Adipocyte (in vitro differentiated cells): ENCODE data around the gene RBM26.

ENCODE experiments used
- DNase-seq: peaks from one replicate; pipeline ENCODE4 v3.0.0-alpha.2; 2015; ENCODE audit warnings: low read depth
- H3K27me3 ChIP-seq: replicated peaks from 2 replicates; pipeline ENCODE4 v1.7.0; 2013; ENCODE audit warnings: mild to moderate bottlenecking, low read length, moderate library complexity; ENCODE audit not compliant: control insufficient read depth, insufficient read depth
- H3K36me3 ChIP-seq: 2 replicates; pipeline ENCODE4 v1.7.0; 2013; ENCODE audit warnings: low read length, mild to moderate bottlenecking, moderate library complexity; ENCODE audit not compliant: control insufficient read depth, insufficient read depth, severe bottlenecking
- H3K4me1 ChIP-seq: 2 replicates; pipeline ENCODE4 v1.7.0; 2013; ENCODE audit warnings: mild to moderate bottlenecking, low read length, moderate library complexity; ENCODE audit not compliant: control insufficient read depth, insufficient read depth
- H3K4me3 ChIP-seq: 2 replicates; pipeline ENCODE4 v1.7.0; 2013; ENCODE audit warnings: mild to moderate bottlenecking, low read length, moderate library complexity
- H3K9ac ChIP-seq: 2 replicates; pipeline ENCODE4 v1.7.0; 2013; ENCODE audit warnings: mild to moderate bottlenecking, low read length, moderate library complexity
- H3K9me3 ChIP-seq: 2 replicates; pipeline ENCODE4 v1.7.0; 2013; ENCODE audit warnings: mild to moderate bottlenecking, low read length, moderate library complexity; ENCODE audit not compliant: control insufficient read depth

Gene RBM26

DNA sequence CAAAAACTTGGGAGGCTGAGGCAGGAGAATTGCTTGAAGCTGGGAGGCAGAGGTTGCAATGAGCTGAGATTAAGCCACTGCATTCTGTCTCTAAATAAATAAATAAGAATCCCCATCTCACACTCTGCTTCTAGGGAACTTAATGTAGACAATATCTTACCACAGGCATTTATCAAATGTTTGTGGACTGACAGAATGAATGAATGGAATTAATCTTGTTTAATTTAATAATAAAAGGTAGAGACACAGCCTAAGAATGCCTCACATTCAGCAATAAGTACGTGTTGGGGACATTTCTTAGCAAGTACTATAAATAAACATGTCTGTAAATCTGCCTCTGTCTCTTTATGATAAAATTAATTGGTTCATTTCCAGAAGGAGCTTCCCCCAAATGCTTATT lies 36.2 kb upstream of the RBM26 start:
- DNase-seq, result no peak
- Histone ChIP-seq H3K36me3 (no peaks in the 10 kb centered on the region), H3K27me3 (no peaks in the 10 kb centered on the region), H3K4me1 (no peaks in the 10 kb centered on the region), H3K9ac (no peak overlapping the region), H3K4me3 (no peak overlapping the region), H3K9me3 (no peaks in the 10 kb centered on the region)

DNA sequence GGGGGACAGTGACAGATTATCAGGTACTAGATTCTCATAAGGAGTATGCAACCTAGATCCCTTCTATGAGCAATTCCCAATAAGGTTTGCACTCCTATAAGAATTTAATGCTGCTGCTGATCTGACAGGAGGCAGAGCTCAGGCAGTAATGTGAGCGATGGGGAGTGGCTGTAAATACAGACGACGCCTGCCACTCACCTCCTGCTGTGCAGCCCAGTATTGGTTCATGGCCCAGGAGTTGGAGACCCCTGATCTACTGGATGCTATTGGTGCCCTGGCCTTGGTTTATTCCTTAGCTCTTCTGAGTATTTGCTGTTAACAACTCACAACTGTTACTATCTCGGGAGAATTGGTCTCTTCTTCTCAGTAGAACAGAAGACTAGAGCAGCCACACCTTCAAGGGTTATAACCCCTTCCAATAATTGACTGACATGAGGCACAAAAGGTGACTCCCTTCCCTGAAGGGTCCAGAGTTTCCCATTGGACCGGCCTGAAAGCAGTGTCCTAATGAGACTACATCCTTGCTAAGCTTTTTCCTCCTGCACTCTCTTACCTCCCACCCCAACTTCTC lies 35.0 kb upstream of the RBM26 start:
- no peaks in the 10 kb centered on the region for H3K9me3 ChIP-seq
- no peaks in the 10 kb centered on the region for H3K4me1 ChIP-seq
- DNase-seq, result no peak
- no peaks in the 10 kb centered on the region for H3K27me3 ChIP-seq
- no peak overlapping the region for H3K4me3 ChIP-seq
- no peaks in the 10 kb centered on the region for H3K36me3 ChIP-seq
- no peak overlapping the region for H3K9ac ChIP-seq

DNA sequence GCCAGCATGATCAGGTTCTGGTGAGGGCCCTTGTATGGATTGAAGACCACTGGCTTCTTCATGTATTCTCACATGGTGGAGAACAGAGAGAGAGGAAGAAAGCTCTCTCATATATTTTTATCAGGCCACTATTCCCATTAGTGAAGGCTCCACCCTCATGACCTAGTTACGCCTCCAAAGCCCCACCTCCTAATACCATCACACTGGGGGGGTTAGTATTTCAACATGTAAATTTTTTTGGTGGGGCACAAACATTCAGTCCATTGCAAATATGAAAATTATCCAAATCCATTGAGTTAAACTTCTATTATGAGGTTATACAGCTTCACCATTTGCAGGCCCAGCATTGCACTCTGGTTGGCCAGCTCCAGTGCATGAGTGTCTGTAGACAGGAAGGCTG lies 33.2 kb upstream of the RBM26 start:
- no peaks in the 10 kb centered on the region for H3K9me3 ChIP-seq
- no peaks in the 10 kb centered on the region for H3K36me3 ChIP-seq
- no peaks in the 10 kb centered on the region for H3K27me3 ChIP-seq
- no peak overlapping the region for H3K9ac ChIP-seq
- H3K4me3 ChIP-seq, result no peak overlapping the region
- peaks cover 14% of the 10 kb centered on the region for H3K4me1 ChIP-seq
- DNase-seq, result no peak

- no peak overlapping the region for H3K4me3 ChIP-seq
- DNase-seq, result peak; percentile 39
- H3K36me3 ChIP-seq, result no peaks in the 10 kb centered on the region
- no peaks in the 10 kb centered on the region for H3K9me3 ChIP-seq
- no peak overlapping the region for H3K9ac ChIP-seq
- no peaks in the 10 kb centered on the region for H3K27me3 ChIP-seq
- peaks cover 24% of the 10 kb centered on the region for H3K4me1 ChIP-seq
These were observed 29.5 kb upstream of the RBM26 start for GRCh38 chr13:79435561-79435990.

GRCh38 chr13:79434556-79434955 lies 28.5 kb upstream of the RBM26 start:
- Histone ChIP-seq H3K9ac (no peak overlapping the region), H3K4me1 (peaks cover 24% of the 10 kb centered on the region), H3K36me3 (no peaks in the 10 kb centered on the region), H3K9me3 (no peaks in the 10 kb centered on the region), H3K4me3 (no peak overlapping the region), H3K27me3 (no peaks in the 10 kb centered on the region)
- peak; percentile 19 for DNase-seq

- DNase-seq, result no peak
- Histone ChIP-seq H3K27me3 (no peaks in the 10 kb centered on the region), H3K4me3 (no peak overlapping the region), H3K36me3 (no peaks in the 10 kb centered on the region), H3K9me3 (no peaks in the 10 kb centered on the region), H3K9ac (no peak overlapping the region), H3K4me1 (peaks cover 24% of the 10 kb centered on the region)
These were observed 26.9 kb upstream of the RBM26 start for GRCh38 chr13:79432992-79433391.

DNA sequence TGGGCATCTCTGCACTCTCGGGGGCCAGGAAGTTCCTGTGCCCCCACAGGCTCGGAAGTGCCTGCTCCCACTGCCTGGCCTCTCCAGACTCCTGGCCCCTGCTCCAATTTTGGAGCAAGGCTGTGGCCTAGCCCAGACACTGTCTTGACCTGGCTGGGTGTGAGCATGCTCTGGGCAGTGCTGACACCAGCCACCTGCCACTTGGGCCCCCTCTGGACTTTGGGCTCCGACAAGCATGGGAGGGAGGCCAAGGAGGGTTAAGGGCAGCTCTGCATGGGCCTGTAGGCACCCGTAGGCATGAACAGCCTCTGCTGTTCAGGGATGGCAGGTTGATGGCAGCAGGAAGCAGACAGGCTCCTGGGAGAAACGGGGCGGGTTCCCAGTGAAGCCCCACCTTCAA lies 26.0 kb upstream of the RBM26 start:
- H3K4me3 ChIP-seq, result no peak overlapping the region
- H3K36me3 ChIP-seq, result no peaks in the 10 kb centered on the region
- H3K9ac ChIP-seq, result no peak overlapping the region
- DNase-seq, result no peak
- H3K4me1 ChIP-seq, result peaks cover 24% of the 10 kb centered on the region
- H3K9me3 ChIP-seq, result no peaks in the 10 kb centered on the region
- no peaks in the 10 kb centered on the region for H3K27me3 ChIP-seq

DNA sequence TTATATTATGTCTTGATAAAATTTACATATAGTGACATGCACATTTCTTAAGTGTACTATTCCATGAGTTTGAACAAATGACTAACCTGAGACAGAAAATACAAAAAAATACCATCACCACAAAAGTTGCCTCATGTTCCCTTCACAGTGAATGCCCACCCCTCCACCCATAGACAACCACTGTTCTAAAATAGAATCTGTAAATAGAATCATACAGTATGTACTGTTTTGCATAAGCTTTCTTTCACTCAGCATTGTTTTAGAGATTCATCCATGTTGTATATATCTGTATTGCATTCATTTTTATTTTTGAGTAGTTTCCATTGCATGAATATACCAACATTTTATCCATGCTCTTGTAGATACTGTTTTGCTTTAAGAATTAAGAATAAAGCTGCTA lies 23.3 kb upstream of the RBM26 start:
- no peak for DNase-seq
- Histone ChIP-seq H3K9me3 (no peaks in the 10 kb centered on the region), H3K36me3 (no peaks in the 10 kb centered on the region), H3K27me3 (no peaks in the 10 kb centered on the region), H3K9ac (no peak overlapping the region), H3K4me1 (peaks cover 10% of the 10 kb centered on the region), H3K4me3 (no peak overlapping the region)

GRCh38 chr13:79427883-79428282 lies 21.8 kb upstream of the RBM26 start:
- Histone ChIP-seq H3K27me3 (no peaks in the 10 kb centered on the region), H3K36me3 (no peaks in the 10 kb centered on the region)
- no peak for DNase-seq

DNA sequence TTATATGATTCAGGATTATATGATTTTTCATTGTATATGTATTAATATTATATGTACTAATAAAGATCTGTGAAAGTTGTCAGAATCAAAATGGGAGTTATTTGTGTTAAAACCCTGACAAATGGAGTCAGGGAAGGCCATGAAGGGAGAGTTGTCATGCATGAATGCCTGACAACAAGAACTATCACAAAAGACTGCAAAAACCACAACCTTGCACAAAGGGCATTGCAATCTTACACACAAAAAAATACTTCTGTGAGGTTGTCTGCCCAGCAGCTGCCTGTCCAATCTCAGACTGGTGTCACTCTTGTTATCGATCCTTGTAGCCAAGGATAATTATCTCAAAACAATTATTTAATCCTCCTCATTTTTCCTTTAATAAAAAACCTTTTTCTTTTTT lies 21.2 kb upstream of the RBM26 start:
- H3K36me3 ChIP-seq, result no peaks in the 10 kb centered on the region
- H3K9me3 ChIP-seq, result no peaks in the 10 kb centered on the region
- no peak for DNase-seq
- H3K4me1 ChIP-seq, result no peaks in the 10 kb centered on the region
- no peaks in the 10 kb centered on the region for H3K27me3 ChIP-seq
- H3K9ac ChIP-seq, result no peak overlapping the region
- H3K4me3 ChIP-seq, result no peak overlapping the region

More at GRCh38 chr13:79427883-79428282, 21.8 kb upstream of the RBM26 start:
- Histone ChIP-seq H3K4me1 (no peaks in the 10 kb centered on the region), H3K4me3 (no peak overlapping the region), H3K9ac (no peak overlapping the region), H3K9me3 (no peaks in the 10 kb centered on the region)

DNA sequence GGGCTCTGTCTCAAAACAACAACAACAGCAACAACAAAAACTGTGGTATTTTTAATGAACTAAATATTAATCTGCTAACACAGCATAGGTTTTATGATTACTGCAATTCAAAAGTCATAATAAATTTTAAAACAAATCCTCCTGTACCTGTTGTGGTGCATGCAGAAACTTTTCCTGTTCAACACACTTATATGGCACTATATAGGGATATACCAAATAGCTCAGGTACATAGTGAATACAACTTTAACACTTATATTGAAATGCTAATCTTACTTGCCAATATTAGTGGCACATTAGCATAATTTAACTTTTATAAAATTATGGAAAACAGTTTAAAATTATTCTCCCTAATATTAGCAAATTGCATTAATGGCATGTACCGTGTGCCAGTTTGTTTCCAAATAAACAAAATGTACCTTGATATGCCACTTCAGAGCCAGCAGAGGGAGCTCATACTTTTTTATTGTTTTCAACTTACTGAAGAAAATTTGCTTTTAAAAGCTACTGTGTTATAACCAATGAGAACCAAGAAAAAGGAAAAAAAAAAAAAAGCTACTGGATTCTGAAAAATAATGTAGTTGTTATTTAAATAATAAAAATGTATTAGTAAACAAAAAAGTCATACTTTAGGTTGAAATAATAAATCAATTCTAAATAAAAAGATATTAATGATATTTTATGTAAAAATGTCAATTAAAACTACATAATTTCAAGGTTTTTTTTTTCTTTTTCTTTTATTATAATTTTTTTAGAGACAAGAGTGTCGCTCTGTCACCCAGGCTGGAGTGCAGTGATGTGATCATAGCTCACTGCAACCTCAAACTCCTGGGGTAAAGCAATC lies 18.0 kb upstream of the RBM26 start:
- Histone ChIP-seq H3K9me3 (no peaks in the 10 kb centered on the region), H3K4me1 (no peaks in the 10 kb centered on the region), H3K9ac (no peak overlapping the region), H3K27me3 (no peaks in the 10 kb centered on the region), H3K4me3 (no peak overlapping the region), H3K36me3 (no peaks in the 10 kb centered on the region)
- peak; percentile 82 for DNase-seq
